Dendritic cell treated with granulocyte-macrophage colony-stimulating factor and Interleukin-4, amounts not matched to agents 40 ng/mL and 50 ng/mL, for 4 days (primary cell): Measurements from ENCODE around the gene TBC1D25.

Source experiments
- H3K27ac Mint-ChIP-seq: one replicate; pipeline ENCODE4 v1.8.0; 2022; ENCODE audit warnings: mild to moderate bottlenecking, mixed read lengths
- H3K27me3 Mint-ChIP-seq: one replicate; pipeline ENCODE4 v1.8.0; 2022; ENCODE audit warnings: mild to moderate bottlenecking, mixed read lengths
- H3K36me3 Mint-ChIP-seq: one replicate; pipeline ENCODE4 v1.8.0; 2022; ENCODE audit warnings: low read depth, mixed read lengths
- H3K4me1 Mint-ChIP-seq: one replicate; pipeline ENCODE4 v1.8.0; 2022; ENCODE audit warnings: low read depth, mixed read lengths
- H3K4me3 Mint-ChIP-seq: one replicate; pipeline ENCODE4 v1.8.0; 2022; ENCODE audit warnings: mild to moderate bottlenecking, moderate library complexity, mixed read lengths
- H3K9me3 Mint-ChIP-seq: one replicate; pipeline ENCODE4 v1.8.0; 2022; ENCODE audit warnings: mixed read lengths
- intact Hi-C: fragments of 100-400 bp; cut with micrococcal nuclease; formaldehyde crosslinking; loops from one replicate; pipeline ENCODE4 v1.15.0; 2022

The TBC1D25 gene

GRCh38 chrX:48590203-48591103 lies 50.9 kb downstream of the TBC1D25 start:
- intact Hi-C loops = no loop called here
- Mint-ChIP-seq H3K27me3 (no peaks in the 10 kb centered on the region), H3K4me1 (peaks cover 6% of the 10 kb centered on the region), H3K9me3 (no peaks in the 10 kb centered on the region), H3K36me3 (no peaks in the 10 kb centered on the region), H3K27ac (no peak overlapping the region), H3K4me3 (no peak overlapping the region)

- H3K4me1 Mint-ChIP-seq = peaks cover 6% of the 10 kb centered on the region
- intact Hi-C loops = no loop called here
- H3K27ac Mint-ChIP-seq = no peak overlapping the region
- no peak overlapping the region for H3K4me3 Mint-ChIP-seq
- H3K27me3 Mint-ChIP-seq = no peaks in the 10 kb centered on the region
- no peaks in the 10 kb centered on the region for H3K36me3 Mint-ChIP-seq
- no peaks in the 10 kb centered on the region for H3K9me3 Mint-ChIP-seq
These were observed 51.8 kb downstream of the TBC1D25 start for GRCh38 chrX:48591255-48591791.

GRCh38 chrX:48592971-48593370 lies 53.5 kb downstream of the TBC1D25 start:
- Mint-ChIP-seq H3K27ac (no peak overlapping the region), H3K4me1 (peaks cover 8% of the 10 kb centered on the region), H3K27me3 (no peaks in the 10 kb centered on the region), H3K4me3 (no peak overlapping the region), H3K36me3 (peaks cover 9% of the 10 kb centered on the region), H3K9me3 (no peaks in the 10 kb centered on the region)
- intact Hi-C loops = no loop called here

- intact Hi-C loops = loop anchor here (2.0 kb wide), 1 partner anchor 57 kb away; the partner anchor contains the start of gene TBC1D25
- Mint-ChIP-seq H3K27ac (no peak overlapping the region), H3K27me3 (no peaks in the 10 kb centered on the region), H3K4me1 (peaks cover 17% of the 10 kb centered on the region), H3K9me3 (no peaks in the 10 kb centered on the region), H3K4me3 (no peak overlapping the region), H3K36me3 (peaks cover 38% of the 10 kb centered on the region)
These were observed 56.4 kb downstream of the TBC1D25 start for GRCh38 chrX:48595929-48596328.

- no peaks in the 10 kb centered on the region for H3K9me3 Mint-ChIP-seq
- peak within 1 kb of the TSS; percentile 98 for H3K27ac Mint-ChIP-seq
- intact Hi-C loops = loop anchor here (2.0 kb wide), 1 partner anchor 59 kb away; the partner anchor contains the start of gene TBC1D25
- peaks cover 55% of the 10 kb centered on the region for H3K36me3 Mint-ChIP-seq
- H3K27me3 Mint-ChIP-seq = no peaks in the 10 kb centered on the region
- H3K4me3 Mint-ChIP-seq = peak within 1 kb of the TSS; percentile 87
- peaks cover 10% of the 10 kb centered on the region for H3K4me1 Mint-ChIP-seq
These were observed 58.1 kb downstream of the TBC1D25 start, which contains the start of gene WDR13 for GRCh38 chrX:48597353-48598264. WDR13 (plus strand) TSS chrX:48597492; CDS start chrX:48597997, 505 bp downstream.

- Mint-ChIP-seq H3K4me3 (peak overlapping the region; percentile 87), H3K4me1 (peaks cover 10% of the 10 kb centered on the region), H3K27ac (peak overlapping the region; percentile 98), H3K36me3 (peaks cover 60% of the 10 kb centered on the region), H3K9me3 (no peaks in the 10 kb centered on the region), H3K27me3 (no peaks in the 10 kb centered on the region)
- intact Hi-C loops = no loop called here
These were observed 59.1 kb downstream of the TBC1D25 start for GRCh38 chrX:48598614-48599013.

GRCh38 chrX:48599341-48599740 lies 59.8 kb downstream of the TBC1D25 start:
- Mint-ChIP-seq H3K4me3 (no peak overlapping the region), H3K27me3 (no peaks in the 10 kb centered on the region), H3K27ac (no peak overlapping the region), H3K36me3 (peaks cover 68% of the 10 kb centered on the region), H3K4me1 (peaks cover 10% of the 10 kb centered on the region), H3K9me3 (no peaks in the 10 kb centered on the region)
- intact Hi-C loops = no loop called here

GRCh38 chrX:48600226-48600625 lies 60.7 kb downstream of the TBC1D25 start:
- no peaks in the 10 kb centered on the region for H3K9me3 Mint-ChIP-seq
- no peak overlapping the region for H3K27ac Mint-ChIP-seq
- H3K36me3 Mint-ChIP-seq = peaks cover 77% of the 10 kb centered on the region
- peaks cover 10% of the 10 kb centered on the region for H3K4me1 Mint-ChIP-seq
- no peaks in the 10 kb centered on the region for H3K27me3 Mint-ChIP-seq
- no peak overlapping the region for H3K4me3 Mint-ChIP-seq
- intact Hi-C loops = no loop called here

GRCh38 chrX:48601741-48602394 lies 62.4 kb downstream of the TBC1D25 start:
- Mint-ChIP-seq H3K4me1 (peaks cover 10% of the 10 kb centered on the region), H3K9me3 (no peaks in the 10 kb centered on the region), H3K4me3 (no peak overlapping the region), H3K27me3 (no peaks in the 10 kb centered on the region), H3K27ac (no peak overlapping the region), H3K36me3 (peaks cover 86% of the 10 kb centered on the region)
- intact Hi-C loops = no loop called here

- H3K4me1 Mint-ChIP-seq = no peaks in the 10 kb centered on the region
- no peaks in the 10 kb centered on the region for H3K9me3 Mint-ChIP-seq
- intact Hi-C loops = no loop called here
- H3K27me3 Mint-ChIP-seq = no peaks in the 10 kb centered on the region
- H3K4me3 Mint-ChIP-seq = no peak overlapping the region
- peaks cover 60% of the 10 kb centered on the region for H3K36me3 Mint-ChIP-seq
- no peak overlapping the region for H3K27ac Mint-ChIP-seq
These were observed 65.2 kb downstream of the TBC1D25 start for GRCh38 chrX:48604701-48605100.

GRCh38 chrX:48606091-48606490 lies 66.6 kb downstream of the TBC1D25 start:
- Mint-ChIP-seq H3K4me1 (no peaks in the 10 kb centered on the region), H3K4me3 (no peak overlapping the region), H3K27ac (no peak overlapping the region), H3K36me3 (peaks cover 47% of the 10 kb centered on the region), H3K9me3 (no peaks in the 10 kb centered on the region), H3K27me3 (no peaks in the 10 kb centered on the region)
- intact Hi-C loops = no loop called here

- Mint-ChIP-seq H3K4me3 (no peak overlapping the region), H3K9me3 (no peaks in the 10 kb centered on the region), H3K27me3 (no peaks in the 10 kb centered on the region), H3K36me3 (no peaks in the 10 kb centered on the region), H3K4me1 (peaks cover 11% of the 10 kb centered on the region), H3K27ac (no peak overlapping the region)
- intact Hi-C loops = no loop called here
These were observed 72.2 kb downstream of the TBC1D25 start for GRCh38 chrX:48611703-48612102.
